A549 (cell line): ENCODE results near the gene DSCAML1. TPM values are rescaled to one million over a fixed set of nuclear protein-coding genes. Genes with fewer than 3 reads are reported as not detected.

ENCODE experiments used
- ATAC-seq, 2 experiments: fragments of 200-7000 bp in 1 of 2; fragments of >200 bp in 1 of 2; cut with Nextera tagmentation in 1 of 2; cut with Tn5 transposase in 1 of 2; 3 replicates each; pipeline versions ENCODE4 v1.8.0 to v1.9.1; 2018 to 2020; ENCODE audit warnings: mild to moderate bottlenecking in 1 of 2, moderate library complexity in 1 of 2
- CTCF ChIA-PET: fragments of 300-600 bp; sonication (Branson Sonifier 250); formaldehyde crosslinking; extraction: SDS; loops from one replicate; lab custom pipeline; 2021; ENCODE audit warnings: antibody characterized with exemption, inconsistent platforms; lab: Yijun Ruan, JAX
- POLR2A ChIA-PET: fragments of 350-600 bp; formaldehyde crosslinking; extraction: SDS; loops from one replicate; lab custom pipeline; 2021; ENCODE audit warnings: antibody characterized with exemption, inconsistent platforms; lab: Yijun Ruan, JAX
- DNase-seq, 2 experiments: peaks; one replicate each; pipeline versions ENCODE4 v3.0.0 to v3.0.0-alpha.2; 2011 to 2016; ENCODE audit warnings: low read depth in 1 of 2, low spot score in 1 of 2
- FAIRE-seq: peaks from 2 replicates; lab custom pipeline; 2011; peaks lifted over from hg19 to GRCh38; lab: Jason Lieb, UNC
- H3K27ac ChIP-seq, 2 experiments: fragments of >200 bp; sonication (Bioruptor Twin); formaldehyde crosslinking; 3 replicates each; pipeline ENCODE4 v1.5.1; 2016 to 2017
- H3K4me1 ChIP-seq: fragments of >200 bp; sonication (Bioruptor Twin); formaldehyde crosslinking; 3 replicates; pipeline ENCODE4 v1.6.1; 2016
- H3K4me2 ChIP-seq: fragments of >200 bp; sonication (Bioruptor Twin); formaldehyde crosslinking; 3 replicates; pipeline ENCODE4 v1.6.1; 2016
- H3K4me3 ChIP-seq: fragments of >200 bp; sonication (Bioruptor Twin); formaldehyde crosslinking; 3 replicates; pipeline ENCODE4 v1.5.1; 2016
- H3K9me3 ChIP-seq: fragments of >200 bp; sonication (Bioruptor Twin); formaldehyde crosslinking; 3 replicates; pipeline ENCODE4 v1.6.1; 2016
- CHD2 ChIP-seq: fragments of 150-350 bp; IDR thresholded peaks from 2 replicates; pipeline ENCODE4 v1.6.1; 2014; ENCODE audit warnings: low read length; ENCODE audit not compliant: partially characterized antibody
- CHD4 ChIP-seq: fragments of 200-600 bp; sonication (generic); IDR thresholded peaks from 2 replicates; pipeline ENCODE4 v1.6.1; 2016; ENCODE audit warnings: antibody characterized with exemption, mild to moderate bottlenecking, borderline replicate concordance
- EP300 ChIP-seq, 2 experiments: fragments of >200 bp; sonication (Bioruptor Twin); formaldehyde crosslinking; IDR thresholded peaks; 2 replicates in 1 of 2; 3 replicates in 1 of 2; pipeline ENCODE4 v1.6.1; 2016 to 2017
- FOSB ChIP-seq: fragments of 250-450 bp; sonication (Bioruptor Pico); IDR thresholded peaks from 2 replicates; pipeline ENCODE4 v1.5.0; 2020; ENCODE audit warnings: mild to moderate bottlenecking, moderate library complexity
- FOSL2 ChIP-seq, 2 experiments: fragments of 450-650 bp in 1 of 2; fragments of >200 bp in 1 of 2; sonication (Bioruptor Twin) in 1 of 2; formaldehyde crosslinking; IDR thresholded peaks; 2 replicates each; pipeline versions ENCODE4 v1.5.0 to v1.6.1; 2016 to 2020; ENCODE audit warnings: mild to moderate bottlenecking in 1 of 2, moderate library complexity in 1 of 2
- FOXS1 ChIP-seq: fragments of 250-450 bp; sonication (Bioruptor Pico); IDR thresholded peaks from 2 replicates; pipeline ENCODE4 v1.5.0; 2020; ENCODE audit warnings: mild to moderate bottlenecking, moderate library complexity
- JUNB ChIP-seq: fragments of >200 bp; sonication (Bioruptor Twin); formaldehyde crosslinking; IDR thresholded peaks from 2 replicates; pipeline ENCODE4 v1.6.1; 2016
- KDM5A ChIP-seq: fragments of 200-600 bp; sonication (generic); IDR thresholded peaks from 2 replicates; pipeline ENCODE4 v1.6.1; 2016; ENCODE audit warnings: antibody characterized with exemption, mild to moderate bottlenecking
- MAZ ChIP-seq: fragments of 150-350 bp; IDR thresholded peaks from 2 replicates; pipeline ENCODE4 v1.6.1; 2014; ENCODE audit warnings: antibody characterized with exemption, low read depth, low read length, borderline replicate concordance
- POLR2A ChIP-seq: IDR thresholded peaks from 2 replicates; pipeline ENCODE4 v1.6.1; 2012; ENCODE audit warnings: mild to moderate bottlenecking, low read length
- POLR2AphosphoS2 ChIP-seq: conservative IDR thresholded peaks from 2 replicates; pipeline ENCODE4 v1.6.1; 2012; ENCODE audit warnings: low read length, improper control_type of control experiment, inconsistent platforms
- RARB ChIP-seq: fragments of 250-450 bp; sonication (Bioruptor Pico); IDR thresholded peaks from 2 replicates; pipeline ENCODE4 v1.8.0; 2021; ENCODE audit warnings: mild to moderate bottlenecking, moderate library complexity
- RFX5 ChIP-seq: fragments of 450-650 bp; IDR thresholded peaks from 2 replicates; pipeline ENCODE4 v1.7.1; 2014; ENCODE audit warnings: antibody characterized with exemption, mild to moderate bottlenecking, moderate library complexity
- RNF2 ChIP-seq: fragments of 200-600 bp; sonication (generic); IDR thresholded peaks from 2 replicates; pipeline ENCODE4 v1.6.1; 2016; ENCODE audit warnings: low read depth, mild to moderate bottlenecking, antibody characterized with exemption, moderate library complexity, borderline replicate concordance
- TFCP2L1 ChIP-seq: fragments of 250-450 bp; sonication (Bioruptor Pico); IDR thresholded peaks from 2 replicates; pipeline ENCODE4 v1.5.0; 2021; ENCODE audit warnings: mild to moderate bottlenecking
- ZC3H11A ChIP-seq: fragments of 450-650 bp; IDR thresholded peaks from 2 replicates; pipeline ENCODE4 v1.6.1; 2014; ENCODE audit warnings: antibody characterized with exemption, mild to moderate bottlenecking
- WGBS: methylation state at CpG from one replicate; pipeline ENCODE4 v1.1.6; 2017; ENCODE audit errors: missing lambda C conversion rate; 5-methylcytosine and 5-hydroxymethylcytosine counted together
- polyA plus RNA-seq, 4 experiments: library from polyadenylated mRNA; depleted of rRNA in 3 of 4; stranded (reverse); fragments of >200 nt; fragmentation: RNase III in 1 of 4; extraction: RNeasy Plus Mini Kit Qiagen cat#74134 plus additional on column Dnase treatment in 1 of 4; gene quantifications; 2 replicates in 3 of 4; 3 replicates in 1 of 4; pipeline ENCODE4 v1.2.3, GENCODE V29; 2011 to 2017
- TF ChIP-seq, protein P1 (sequence below): fragments of 250-450 bp; sonication (Bioruptor Pico); IDR thresholded peaks from 2 replicates; pipeline ENCODE4 v1.5.0; 2020; ENCODE audit warnings: low read depth, mild to moderate bottlenecking, moderate library complexity
- TF ChIP-seq, protein P2 (sequence below): IDR thresholded peaks from 2 replicates; pipeline ENCODE4 v1.6.1; 2012; ENCODE audit warnings: low read depth, borderline replicate concordance
- TF ChIP-seq, protein P3 (sequence below): IDR thresholded peaks from 2 replicates; pipeline ENCODE4 v1.6.1; 2012
- TF ChIP-seq, protein P4 (sequence below): fragments of 200-600 bp; sonication (generic); IDR thresholded peaks from 2 replicates; pipeline ENCODE4 v1.6.1; 2016; ENCODE audit warnings: antibody characterized with exemption, mild to moderate bottlenecking, moderate library complexity

Gene DSCAML1
- polyA plus RNA-seq, 2 of the 4 experiments (the other 2 are of a cell fraction) = 0.12 to 0.31 TPM

DNA sequence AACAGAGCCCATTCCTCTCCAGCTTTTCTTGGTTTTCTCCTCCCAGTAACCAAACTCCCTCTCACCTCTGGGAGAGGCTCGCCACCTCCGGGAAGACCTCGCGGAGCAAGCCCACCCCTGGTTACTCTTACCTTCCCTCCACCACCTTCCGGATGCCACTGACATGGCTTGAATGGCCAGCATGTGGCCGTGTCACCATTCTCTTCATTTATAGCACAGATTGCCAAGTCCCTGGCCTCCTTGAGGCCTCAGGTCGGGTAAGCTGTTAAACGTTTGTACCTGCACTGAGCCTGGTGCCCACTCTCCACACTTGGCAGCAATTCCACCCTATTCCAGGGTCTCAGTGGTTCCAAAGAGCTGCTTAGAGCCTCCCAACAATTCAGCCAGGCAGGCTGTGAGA is 35.5 kb upstream of the DSCAML1 start:
- no peak overlapping the region for H3K27ac ChIP-seq
- H3K4me1 ChIP-seq = peaks cover 26% of the 10 kb centered on the region
- TF ChIP-seq POLR2A (no peak), JUNB (no peak), FOSL2 (IDR thresholded peaks at IDR 0.05) (no peak), FOSL2 (CRISPR knock-in tag; IDR thresholded peaks at IDR 0.05) (no peak), RNF2 (no peak), CHD4 (no peak), KDM5A (no peak)
- TF ChIP-seq, protein P1, sequence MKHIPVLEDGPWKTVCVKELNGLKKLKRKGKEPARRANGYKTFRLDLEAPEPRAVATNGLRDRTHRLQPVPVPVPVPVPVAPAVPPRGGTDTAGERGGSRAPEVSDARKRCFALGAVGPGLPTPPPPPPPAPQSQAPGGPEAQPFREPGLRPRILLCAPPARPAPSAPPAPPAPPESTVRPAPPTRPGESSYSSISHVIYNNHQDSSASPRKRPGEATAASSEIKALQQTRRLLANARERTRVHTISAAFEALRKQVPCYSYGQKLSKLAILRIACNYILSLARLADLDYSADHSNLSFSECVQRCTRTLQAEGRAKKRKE (CRISPR knock-in tag) = no peak
- TF ChIP-seq, protein P2, sequence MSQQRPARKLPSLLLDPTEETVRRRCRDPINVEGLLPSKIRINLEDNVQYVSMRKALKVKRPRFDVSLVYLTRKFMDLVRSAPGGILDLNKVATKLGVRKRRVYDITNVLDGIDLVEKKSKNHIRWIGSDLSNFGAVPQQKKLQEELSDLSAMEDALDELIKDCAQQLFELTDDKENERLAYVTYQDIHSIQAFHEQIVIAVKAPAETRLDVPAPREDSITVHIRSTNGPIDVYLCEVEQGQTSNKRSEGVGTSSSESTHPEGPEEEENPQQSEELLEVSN = no peak
- no peak overlapping the region for H3K4me3 ChIP-seq
- no peak overlapping the region for H3K4me2 ChIP-seq
- ATAC-seq = no peak
- CTCF ChIA-PET = interaction anchor here (1.7 to 5.0 kb wide), 5 partner anchors 11 to 407 kb away, joined by 7 to 37 read pairs (median 8); no protein-coding TSS in a partner anchor
- POLR2A ChIA-PET = no interaction called here
- no peaks in the 10 kb centered on the region for H3K9me3 ChIP-seq
- 75% methylated on average over 8 of the region's 8 CpGs for WGBS
- no peak for FAIRE-seq
- no peak for DNase-seq

DNA sequence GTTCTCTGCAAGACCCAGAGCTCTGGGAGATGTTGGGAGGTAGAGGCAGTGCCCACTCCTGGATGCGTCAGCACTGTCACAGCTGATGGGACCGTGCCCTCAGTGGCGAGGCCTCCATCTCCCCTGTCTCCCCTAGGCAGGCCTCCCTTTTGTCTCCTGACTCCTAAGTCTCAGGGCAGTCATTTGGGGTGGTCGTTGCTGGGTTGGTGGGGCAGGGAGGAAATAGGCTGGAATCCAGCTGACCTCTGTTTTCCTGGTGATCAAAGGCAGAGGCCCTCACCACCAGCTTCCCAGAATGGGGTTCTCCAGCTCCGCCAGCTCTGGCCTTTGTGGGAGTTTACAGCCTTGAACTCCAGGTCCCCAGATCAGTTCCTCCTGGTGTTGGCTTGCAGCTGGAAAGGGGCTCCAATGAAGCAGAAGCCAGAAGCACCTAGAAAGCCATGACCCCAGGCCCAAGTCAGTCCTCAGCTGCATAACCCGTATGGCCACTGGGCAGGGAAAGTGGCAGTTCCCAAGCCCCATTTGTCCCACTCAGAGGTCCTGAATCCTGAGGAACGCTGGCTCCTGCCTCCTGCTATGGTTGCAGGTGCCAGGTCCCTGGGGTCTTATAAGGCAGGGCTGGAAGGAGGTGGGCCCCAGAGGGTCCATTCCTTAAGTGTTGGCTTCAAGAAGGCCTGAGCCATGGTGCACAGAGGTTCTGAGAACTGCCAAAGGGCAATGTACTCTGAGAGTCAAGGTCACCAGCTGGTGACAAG is 34.8 kb upstream of the DSCAML1 start:
- Histone ChIP-seq H3K4me1 (peaks cover 30% of the 10 kb centered on the region), H3K27ac (no peak overlapping the region), H3K9me3 (no peaks in the 10 kb centered on the region), H3K4me3 (no peak overlapping the region), H3K4me2 (no peak overlapping the region)
- CTCF ChIA-PET = interaction anchor here (0.8 to 5.0 kb wide), 8 partner anchors 12 to 406 kb away, joined by 3 to 37 read pairs (median 8); no protein-coding TSS in a partner anchor
- DNase-seq (no peak), FAIRE-seq (no peak), ATAC-seq (no peak)
- POLR2A ChIA-PET = no interaction called here
- WGBS = 72% methylated on average over 7 of the region's 7 CpGs
- TF ChIP-seq, protein P3, sequence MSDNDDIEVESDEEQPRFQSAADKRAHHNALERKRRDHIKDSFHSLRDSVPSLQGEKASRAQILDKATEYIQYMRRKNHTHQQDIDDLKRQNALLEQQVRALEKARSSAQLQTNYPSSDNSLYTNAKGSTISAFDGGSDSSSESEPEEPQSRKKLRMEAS = no peak
- TF ChIP-seq, protein P4, sequence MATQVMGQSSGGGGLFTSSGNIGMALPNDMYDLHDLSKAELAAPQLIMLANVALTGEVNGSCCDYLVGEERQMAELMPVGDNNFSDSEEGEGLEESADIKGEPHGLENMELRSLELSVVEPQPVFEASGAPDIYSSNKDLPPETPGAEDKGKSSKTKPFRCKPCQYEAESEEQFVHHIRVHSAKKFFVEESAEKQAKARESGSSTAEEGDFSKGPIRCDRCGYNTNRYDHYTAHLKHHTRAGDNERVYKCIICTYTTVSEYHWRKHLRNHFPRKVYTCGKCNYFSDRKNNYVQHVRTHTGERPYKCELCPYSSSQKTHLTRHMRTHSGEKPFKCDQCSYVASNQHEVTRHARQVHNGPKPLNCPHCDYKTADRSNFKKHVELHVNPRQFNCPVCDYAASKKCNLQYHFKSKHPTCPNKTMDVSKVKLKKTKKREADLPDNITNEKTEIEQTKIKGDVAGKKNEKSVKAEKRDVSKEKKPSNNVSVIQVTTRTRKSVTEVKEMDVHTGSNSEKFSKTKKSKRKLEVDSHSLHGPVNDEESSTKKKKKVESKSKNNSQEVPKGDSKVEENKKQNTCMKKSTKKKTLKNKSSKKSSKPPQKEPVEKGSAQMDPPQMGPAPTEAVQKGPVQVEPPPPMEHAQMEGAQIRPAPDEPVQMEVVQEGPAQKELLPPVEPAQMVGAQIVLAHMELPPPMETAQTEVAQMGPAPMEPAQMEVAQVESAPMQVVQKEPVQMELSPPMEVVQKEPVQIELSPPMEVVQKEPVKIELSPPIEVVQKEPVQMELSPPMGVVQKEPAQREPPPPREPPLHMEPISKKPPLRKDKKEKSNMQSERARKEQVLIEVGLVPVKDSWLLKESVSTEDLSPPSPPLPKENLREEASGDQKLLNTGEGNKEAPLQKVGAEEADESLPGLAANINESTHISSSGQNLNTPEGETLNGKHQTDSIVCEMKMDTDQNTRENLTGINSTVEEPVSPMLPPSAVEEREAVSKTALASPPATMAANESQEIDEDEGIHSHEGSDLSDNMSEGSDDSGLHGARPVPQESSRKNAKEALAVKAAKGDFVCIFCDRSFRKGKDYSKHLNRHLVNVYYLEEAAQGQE = no peak
- TF ChIP-seq RARB (CRISPR knock-in tag) (no peak), RFX5 (no peak), FOSB (no peak), POLR2AphosphoS2 (no peak), FOXS1 (CRISPR knock-in tag) (no peak), EP300 (IDR thresholded peaks at IDR 0.05) (no peak), MAZ (no peak), ZC3H11A (no peak), CHD2 (no peak), TFCP2L1 (no peak)
- TF ChIP-seq, protein P1 (CRISPR knock-in tag) = no peak
